Measurements from ENCODE around the gene PTCD3.

The PTCD3 gene

GRCh38 chr2:86087936-86088850, 17.8 kb upstream of the PTCD3 start:
- no peak for DNase-seq

- no peak for DNase-seq
Observed at GRCh38 chr2:86094229-86094628, 11.8 kb upstream of the PTCD3 start.

GRCh38 chr2:86097114-86097896, 8.7 kb upstream of the PTCD3 start:
- DNase-seq, result no peak

GRCh38 chr2:86097913-86098312, 8.1 kb upstream of the PTCD3 start:
- no peak for DNase-seq

- DNase-seq, result no peak
Observed at GRCh38 chr2:86102157-86102556, 3.9 kb upstream of the PTCD3 start.

- DNase-seq, result peak; percentile 75
Observed at GRCh38 chr2:86105252-86105968, 625 bp upstream of the PTCD3 start, which contains the start of gene POLR1A. TSS of gene POLR1A (minus strand) at chr2:86105886. CDS start at chr2:86105776, 110 bp downstream.

GRCh38 chr2:86107031-86107430, 996 bp downstream of the PTCD3 start:
- DNase-seq, result no peak

GRCh38 chr2:86118130-86118529, 12.1 kb downstream of the PTCD3 start:
- no peak for DNase-seq

- no peak for DNase-seq
Observed at GRCh38 chr2:86123328-86123925, 17.4 kb downstream of the PTCD3 start.

- DNase-seq, result no peak
Observed at GRCh38 chr2:86124683-86125082, 18.6 kb downstream of the PTCD3 start.

- DNase-seq, result no peak
Observed at GRCh38 chr2:86134709-86135108, 28.7 kb downstream of the PTCD3 start.

GRCh38 chr2:86135653-86136052, 29.6 kb downstream of the PTCD3 start:
- no peak for DNase-seq

GRCh38 chr2:86136141-86136540, 30.1 kb downstream of the PTCD3 start:
- no peak for DNase-seq

GRCh38 chr2:86138736-86139625, 32.9 kb downstream of the PTCD3 start:
- DNase-seq, result no peak

GRCh38 chr2:86139981-86140380, 33.9 kb downstream of the PTCD3 start:
- DNase-seq, result no peak

- DNase-seq, result no peak
Observed at GRCh38 chr2:86140969-86141392, 34.9 kb downstream of the PTCD3 start.

- DNase-seq, result no peak
Observed at GRCh38 chr2:86142436-86143257, 36.6 kb downstream of the PTCD3 start.

- no peak for DNase-seq
Observed at GRCh38 chr2:86143307-86143706, 37.3 kb downstream of the PTCD3 start.

GRCh38 chr2:86143926-86144685, 38.1 kb downstream of the PTCD3 start:
- no peak for DNase-seq

- no peak for DNase-seq
Observed at GRCh38 chr2:86147793-86148192, 41.8 kb downstream of the PTCD3 start.

Data from GOT3 (cell line).